GM18526 (cell line): Measurements from ENCODE around the gene FHAD1.

Experiments used
- POLR2A ChIP-seq: IDR thresholded peaks from 3 replicates; pipeline ENCODE4 v1.6.1; 2011; ENCODE audit not compliant: insufficient read length; ENCODE audit errors: extremely low read depth

Gene FHAD1

DNA sequence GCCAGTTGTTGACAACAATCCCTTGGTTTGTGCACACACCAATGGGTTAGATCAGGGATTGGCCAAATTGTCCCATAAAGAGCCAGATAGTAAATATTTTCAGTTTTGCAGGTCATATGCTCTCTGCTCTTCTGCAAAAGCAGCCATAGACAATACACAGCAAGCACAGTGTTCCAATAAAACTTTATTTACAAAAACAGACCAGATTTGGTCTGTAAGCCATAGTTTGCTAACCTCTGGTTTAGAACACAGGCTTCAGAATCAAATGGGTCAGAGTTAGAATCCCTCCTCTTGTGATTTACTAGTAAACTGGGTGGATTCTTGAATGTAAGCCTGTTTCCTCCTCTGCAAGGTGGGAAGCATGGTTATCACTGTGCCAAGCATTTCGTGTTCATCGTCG, 97.4 kb downstream of the FHAD1 start:
- TF ChIP-seq POLR2A, result no peak

DNA sequence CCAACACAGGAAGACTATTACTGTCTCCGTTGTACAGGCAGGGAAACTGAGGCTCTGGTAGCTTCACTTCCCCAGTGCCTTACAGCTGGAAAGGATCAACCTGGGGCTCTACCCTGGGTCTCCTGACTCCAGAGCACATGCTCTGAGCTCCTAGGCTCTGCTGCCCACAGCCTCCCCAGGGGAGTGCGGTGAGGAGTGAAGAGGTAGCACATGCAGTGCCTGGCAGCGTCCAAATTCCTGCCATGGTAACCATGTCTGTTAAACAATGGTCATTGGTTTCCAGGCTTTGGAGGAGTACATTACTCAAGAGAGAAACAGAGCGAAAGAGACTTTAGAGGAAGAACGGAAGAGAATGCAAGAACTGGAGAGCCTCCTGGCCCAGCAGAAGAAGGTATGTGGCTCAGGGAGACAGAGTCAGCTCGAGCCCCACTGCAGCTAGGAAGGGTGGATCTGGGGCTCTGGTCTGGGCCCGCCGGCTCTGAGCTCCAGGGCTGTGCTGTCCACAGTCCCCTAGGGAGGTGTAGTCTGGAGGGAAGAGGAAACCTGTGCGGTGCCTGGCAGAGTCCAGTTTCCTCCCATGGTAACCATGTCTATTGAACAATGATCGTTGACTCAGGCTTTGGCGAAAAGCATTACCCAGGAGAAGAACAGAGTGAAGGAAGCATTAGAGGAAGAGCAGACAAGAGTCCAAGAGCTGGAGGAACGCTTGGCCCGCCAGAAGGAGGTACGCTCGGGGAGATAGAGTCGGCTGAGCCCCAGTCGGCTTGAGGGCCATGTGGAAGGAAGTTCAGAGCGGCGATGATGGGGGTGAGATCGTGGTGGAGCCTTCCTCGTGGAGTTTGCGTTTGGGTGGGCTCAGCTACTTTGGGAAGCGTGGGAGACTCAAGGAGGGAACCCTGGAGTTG, 98.0 kb downstream of the FHAD1 start:
- no peak for TF ChIP-seq POLR2A

GRCh38 chr1:15345705-15346345, 98.8 kb downstream of the FHAD1 start:
- TF ChIP-seq POLR2A, result no peak

GRCh38 chr1:15346346-15347030, 99.5 kb downstream of the FHAD1 start:
- TF ChIP-seq POLR2A, result no peak

GRCh38 chr1:15347182-15347581, 100.2 kb downstream of the FHAD1 start:
- TF ChIP-seq POLR2A, result no peak

DNA sequence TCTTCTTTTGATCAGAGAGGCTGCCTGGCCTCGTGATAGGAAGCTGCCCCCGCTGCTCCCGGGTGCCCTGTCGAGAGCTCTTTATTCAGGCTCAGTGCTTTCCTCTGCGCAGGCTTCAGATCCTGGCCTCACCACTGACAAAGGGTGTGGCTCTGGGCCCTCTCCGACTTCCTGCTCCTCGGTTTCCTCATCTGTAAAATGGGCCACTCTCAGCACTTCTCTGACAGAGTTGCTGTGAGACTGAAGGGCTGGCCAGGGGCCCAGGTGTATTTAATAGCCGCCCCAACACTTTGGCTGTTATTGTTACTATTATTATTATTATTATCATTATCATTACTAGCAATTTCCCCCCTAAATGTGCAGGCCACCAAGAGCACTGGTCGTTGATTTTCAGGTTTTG, 101.6 kb downstream of the FHAD1 start:
- no peak for TF ChIP-seq POLR2A

GRCh38 chr1:15349133-15349532, 102.1 kb downstream of the FHAD1 start:
- no peak for TF ChIP-seq POLR2A

- TF ChIP-seq POLR2A, result no peak
These were observed 103.1 kb downstream of the FHAD1 start for GRCh38 chr1:15350151-15350550.

- TF ChIP-seq POLR2A, result no peak
These were observed 103.7 kb downstream of the FHAD1 start for GRCh38 chr1:15350551-15351200.

- TF ChIP-seq POLR2A, result no peak
These were observed 104.3 kb downstream of the FHAD1 start for GRCh38 chr1:15351310-15351709.

DNA sequence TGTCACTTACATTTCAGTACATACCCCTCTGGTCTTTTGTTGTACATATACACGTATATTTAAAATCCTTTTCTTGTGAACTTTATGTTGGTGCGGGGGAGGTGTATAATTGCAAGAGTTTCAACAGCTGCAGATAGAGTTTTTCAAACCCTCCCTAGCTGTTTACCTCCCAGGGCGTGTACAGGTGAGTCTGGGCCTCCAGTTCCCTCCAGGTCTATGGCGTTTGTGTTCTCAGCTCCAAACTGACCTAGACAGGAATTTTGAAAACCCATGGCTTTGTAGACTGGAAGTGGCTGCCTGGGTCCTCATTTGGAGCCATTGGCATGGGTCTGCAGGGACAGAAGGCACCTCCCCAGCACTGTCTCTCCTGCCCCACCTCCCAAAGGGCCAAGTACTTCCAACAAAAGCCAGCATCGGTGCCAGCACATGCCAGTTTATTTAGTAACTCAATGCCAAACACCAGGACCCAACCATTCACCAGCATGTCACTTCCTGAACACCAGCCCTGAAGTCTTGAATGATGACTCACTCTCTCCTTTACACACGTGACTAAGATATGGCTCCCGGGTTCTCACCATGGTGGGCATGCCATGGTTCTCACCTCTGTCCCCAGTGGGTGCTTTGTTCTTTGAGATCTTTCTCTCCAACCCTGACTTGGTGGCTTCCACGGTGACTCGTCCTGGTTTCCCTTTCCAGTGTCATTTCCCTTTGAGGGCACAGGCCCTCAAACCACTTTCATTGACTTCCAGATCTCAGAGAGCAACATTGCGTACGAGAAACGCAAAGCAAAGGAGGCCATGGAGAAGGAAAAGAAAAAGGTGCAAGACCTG, 105.3 kb downstream of the FHAD1 start:
- no peak for TF ChIP-seq POLR2A

DNA sequence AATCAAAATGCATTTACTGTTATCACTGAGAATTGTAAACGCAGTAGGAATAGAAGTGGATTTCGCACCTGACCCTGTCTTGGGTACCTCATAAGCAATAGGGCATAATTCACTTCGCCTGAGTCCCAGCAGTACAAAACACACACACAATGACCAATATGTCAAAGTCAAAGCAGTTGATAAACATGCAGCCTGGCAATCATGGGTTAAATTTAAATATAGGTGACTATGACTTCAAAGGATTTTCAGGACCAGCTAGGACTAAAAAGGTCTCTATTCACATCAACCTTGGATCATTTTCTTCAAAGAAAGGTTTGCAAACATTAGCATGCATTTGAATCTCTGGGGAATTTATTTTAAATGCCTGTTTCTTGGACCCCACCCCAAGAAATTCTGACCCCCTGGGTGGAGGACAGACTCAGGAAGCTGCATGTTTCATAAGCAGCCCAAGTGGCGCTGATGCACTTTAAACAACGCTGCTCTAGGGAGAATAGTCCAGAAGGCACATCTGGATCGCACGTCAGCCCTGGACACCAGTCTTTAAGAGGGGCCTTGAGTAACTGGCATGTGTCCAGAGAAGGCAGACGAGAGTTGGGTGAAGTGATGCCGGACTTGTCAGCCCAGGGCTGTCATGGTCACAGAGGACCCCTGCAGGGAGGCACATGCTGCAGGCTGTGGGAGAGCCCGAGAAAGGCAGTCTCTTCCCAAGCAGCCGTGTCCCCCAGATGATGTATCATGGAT, 107.0 kb downstream of the FHAD1 start:
- no peak for TF ChIP-seq POLR2A

GRCh38 chr1:15354580-15354965, 107.5 kb downstream of the FHAD1 start:
- TF ChIP-seq POLR2A, result no peak
